ENCODE data around the gene CFHR4.
"Not testable (repeated sequence)": the region's sequence is repeated elsewhere in the genome, so short reads cannot be mapped to it uniquely, and the experiment has no call there.

DNA sequence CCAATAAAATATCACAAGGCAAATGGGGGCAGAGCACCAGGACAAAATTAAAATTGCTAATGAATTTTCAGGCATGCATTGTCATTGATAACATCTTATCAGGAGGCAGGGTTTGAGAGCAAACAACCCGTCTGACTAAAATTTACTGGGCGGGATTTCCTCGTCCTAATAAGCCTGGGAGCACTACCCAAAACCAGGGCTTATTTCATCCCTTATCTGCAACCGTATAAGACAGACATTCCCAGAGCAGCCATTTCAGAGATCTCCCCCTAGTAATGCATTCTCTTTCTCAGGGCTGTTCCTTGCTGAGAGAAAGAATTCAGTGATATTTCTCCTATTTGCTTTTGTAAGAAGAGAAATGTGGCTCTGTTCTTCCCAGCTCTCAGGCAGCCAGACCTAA lies 1.3 kb upstream of the CFHR4 start:
- TF ChIP-seq CTCF (IDR thresholded peaks at IDR 0.05; ENCODE audit: low read depth, low read length, poor library complexity, severe bottlenecking); EZH2phosphoT487 (IDR thresholded peaks at IDR 0.05; ENCODE audit: borderline replicate concordance, low read length): not testable (repeated sequence)

Data from DOHH2 (cell line).